SK-N-MC (cell line): Measurements from ENCODE around the gene CD52.

Experiments
- EZH2 ChIP-seq: fragments of 200-600 bp; sonication (generic); IDR thresholded peaks from one replicate; pipeline ENCODE4 v1.6.1; 2017; ENCODE audit warnings: antibody characterized with exemption
- FOXP2 ChIP-seq: optimal IDR thresholded peaks from 2 replicates; pipeline ENCODE3; 2011; ENCODE audit warnings: mild to moderate bottlenecking, moderate library complexity; ENCODE audit not compliant: insufficient read depth; ENCODE audit errors: extremely low read length, control extremely low read depth
- POLR2AphosphoS5 ChIP-seq: IDR thresholded peaks from 2 replicates; pipeline ENCODE4 v1.6.1; 2012; ENCODE audit warnings: mild to moderate bottlenecking, low read depth, low read length, borderline replicate concordance

DNA sequence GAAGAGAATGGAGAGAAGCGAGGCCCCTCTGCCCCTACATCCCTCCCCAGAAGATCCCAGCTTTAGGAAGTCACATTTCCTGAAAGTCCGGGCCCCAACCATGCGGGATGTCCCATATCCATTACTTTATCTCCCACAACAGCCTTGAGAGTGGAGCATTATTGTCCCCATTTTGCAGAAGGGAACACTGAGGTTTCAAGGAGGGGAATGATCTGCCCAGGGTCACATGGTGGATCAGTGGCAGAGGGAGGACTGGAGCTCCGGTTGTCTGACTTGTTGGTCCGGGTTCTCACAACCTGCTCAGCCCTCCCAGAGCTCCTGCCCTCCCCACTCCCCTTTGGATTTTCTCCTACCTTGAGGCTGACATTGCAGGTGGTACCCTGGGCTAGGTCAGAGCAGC, 38.3 kb downstream of the CD52 start:
- TF ChIP-seq POLR2AphosphoS5 (no peak), EZH2 (no peak), FOXP2 (no peak)
